COR-L47 (cell line): ENCODE results near the gene MORF4L1.

ENCODE experiments used
- DNase-seq: peaks from one replicate; lab custom pipeline; 2025; lab: John Stamatoyannopoulos, UW

Gene MORF4L1

GRCh38 chr15:78946493-78946892 is 73.8 kb downstream of the MORF4L1 start:
- DNase-seq, result no peak

DNA sequence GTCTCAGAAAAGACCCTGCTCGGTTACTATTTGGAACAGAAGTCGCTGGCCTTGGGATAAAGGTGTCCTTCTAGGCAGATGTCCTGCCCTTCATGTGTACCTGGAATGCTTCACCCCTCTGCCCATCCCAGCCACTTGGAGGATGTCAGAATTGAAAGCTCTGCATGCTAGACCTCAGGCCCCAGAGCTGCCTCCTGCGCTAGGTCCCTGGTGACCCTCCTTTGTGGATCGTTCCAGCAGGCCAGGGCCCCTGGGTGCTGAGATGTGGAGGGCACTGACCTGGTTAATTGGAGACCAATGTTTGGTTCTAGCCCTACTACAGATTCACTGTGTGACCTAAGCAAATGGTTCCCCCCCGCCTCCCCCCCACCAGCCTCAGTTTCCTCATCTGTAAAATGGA is 74.8 kb downstream of the MORF4L1 start:
- no peak for DNase-seq
